Measurements from ENCODE around the gene NT5DC4.
A peak's percentile ranks its signal among the peaks of the same experiment; 100 is the strongest.

The NT5DC4 gene

GRCh38 chr2:112720785-112721184 is at the start of gene NT5DC4:
Gene NT5DC4, plus strand, starts transcription at chr2:112721020. Its CDS starts 60 bp downstream, at chr2:112721080.
- no peak for DNase-seq

DNA sequence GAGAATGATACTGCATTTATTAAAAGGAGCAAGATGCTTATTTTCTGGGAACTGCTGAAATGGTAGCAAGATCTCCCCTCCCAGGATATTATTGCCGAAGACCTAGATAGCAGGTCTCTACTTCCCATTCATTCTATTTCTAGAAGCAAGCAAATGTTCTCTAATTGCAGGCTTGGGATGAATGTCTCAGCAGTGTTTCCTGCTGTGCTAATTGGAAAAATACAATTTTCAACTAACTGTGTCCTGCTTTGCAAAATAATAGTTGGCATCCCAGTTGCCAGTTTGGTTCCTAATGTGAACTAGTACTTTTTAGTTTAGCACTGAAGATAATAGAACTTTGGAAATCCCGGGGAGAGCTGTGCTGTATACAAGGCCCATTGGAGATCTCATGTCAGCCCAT is 49.0 kb upstream of the NT5DC4 start:
- no peak for DNase-seq

DNA sequence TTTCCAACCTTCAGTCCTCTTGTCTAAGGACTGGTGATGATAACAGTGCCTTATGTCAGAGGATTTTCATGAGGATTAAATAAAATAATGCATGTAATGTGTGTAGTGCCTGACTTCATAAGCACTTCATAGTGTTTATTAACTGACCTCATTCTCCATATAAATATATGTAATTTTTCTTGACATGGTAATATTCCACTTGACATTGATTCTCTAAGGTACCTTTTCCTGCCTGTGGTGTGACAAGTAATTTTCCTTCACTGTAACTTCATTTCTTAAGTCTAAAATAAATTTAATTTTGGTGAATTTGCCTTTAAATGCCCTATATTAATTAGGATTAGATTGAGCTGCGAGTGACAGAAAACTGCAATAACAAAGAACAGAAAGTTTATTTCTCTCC is 47.8 kb upstream of the NT5DC4 start:
- DNase-seq: no peak

- no peak for DNase-seq
Measured at GRCh38 chr2:112674229-112674628, 46.6 kb upstream of the NT5DC4 start.

- no peak for DNase-seq
Measured at GRCh38 chr2:112679484-112679883, 41.3 kb upstream of the NT5DC4 start.

DNA sequence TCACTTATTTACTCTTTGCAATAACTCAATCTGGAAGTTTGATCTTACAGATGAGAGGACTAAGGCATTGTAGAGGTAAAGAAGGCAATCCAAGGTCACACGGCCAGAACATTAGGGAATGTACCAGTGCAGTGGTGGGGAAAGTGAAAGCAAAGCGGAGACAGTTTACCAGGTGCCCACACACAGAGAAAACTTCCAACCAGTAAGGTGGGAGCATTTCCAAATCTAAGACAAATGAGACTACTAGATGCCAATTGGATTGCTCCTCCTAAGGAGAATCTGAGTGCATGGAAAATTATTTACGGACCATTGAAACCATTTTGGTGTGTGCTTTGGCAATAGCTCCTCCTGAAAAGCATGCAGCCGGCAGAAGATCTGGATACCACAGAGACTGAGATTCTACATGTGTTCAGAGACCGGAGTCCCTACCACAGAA is 40.1 kb upstream of the NT5DC4 start:
- DNase-seq: no peak

DNA sequence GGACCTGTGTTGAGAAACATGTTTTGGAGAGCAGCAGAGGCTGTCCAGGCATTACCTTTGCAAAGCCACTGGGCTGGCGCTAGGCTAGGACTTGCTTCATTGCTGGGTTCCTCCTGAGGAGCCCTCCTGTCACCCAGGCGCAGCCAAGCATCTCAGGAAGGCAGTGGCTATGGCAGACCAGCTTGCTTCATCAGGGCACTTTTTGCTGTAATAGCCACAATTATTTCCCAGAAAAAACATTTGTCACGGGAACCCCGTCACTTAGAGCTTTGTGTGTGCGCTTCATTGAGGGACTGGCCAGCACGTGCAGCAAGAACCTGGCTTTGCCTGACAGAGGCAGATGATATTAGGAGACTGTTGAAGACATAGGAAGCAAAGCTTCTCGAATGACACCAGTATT is 38.7 kb upstream of the NT5DC4 start:
- no peak for DNase-seq

GRCh38 chr2:112683550-112684414 is 37.0 kb upstream of the NT5DC4 start:
- DNase-seq: peak; percentile 95

GRCh38 chr2:112684415-112684775 is 36.4 kb upstream of the NT5DC4 start:
- no peak for DNase-seq

DNA sequence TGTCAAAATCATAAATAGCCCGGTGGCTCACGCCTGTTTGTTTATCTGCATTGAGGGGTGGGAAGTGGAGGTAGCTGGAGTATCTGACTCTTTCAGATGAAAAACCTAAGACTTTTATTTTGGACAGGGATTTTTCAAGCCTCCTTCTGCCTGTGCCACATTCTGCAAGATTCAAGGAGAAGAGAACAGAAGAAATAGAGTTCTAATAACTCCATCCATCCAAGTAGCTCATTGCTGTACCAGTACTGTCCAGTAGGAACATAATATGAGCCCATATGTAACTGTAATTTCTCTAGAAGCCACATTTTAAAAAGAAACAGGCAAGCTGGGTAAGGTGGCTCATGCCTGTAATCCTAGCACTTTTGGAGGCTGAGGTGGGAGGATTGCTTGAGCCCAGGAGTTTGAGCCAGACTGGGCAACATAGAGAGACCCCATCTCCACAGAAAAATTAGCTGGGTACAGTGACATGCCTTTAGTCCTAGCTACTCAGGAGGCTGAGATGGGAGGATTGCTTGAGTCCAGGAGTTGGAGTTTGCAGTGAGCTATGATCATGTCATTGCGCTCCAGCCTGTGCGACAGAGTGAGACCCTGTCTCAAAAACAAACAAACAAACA is 35.4 kb upstream of the NT5DC4 start:
- peak; percentile 67 for DNase-seq

DNA sequence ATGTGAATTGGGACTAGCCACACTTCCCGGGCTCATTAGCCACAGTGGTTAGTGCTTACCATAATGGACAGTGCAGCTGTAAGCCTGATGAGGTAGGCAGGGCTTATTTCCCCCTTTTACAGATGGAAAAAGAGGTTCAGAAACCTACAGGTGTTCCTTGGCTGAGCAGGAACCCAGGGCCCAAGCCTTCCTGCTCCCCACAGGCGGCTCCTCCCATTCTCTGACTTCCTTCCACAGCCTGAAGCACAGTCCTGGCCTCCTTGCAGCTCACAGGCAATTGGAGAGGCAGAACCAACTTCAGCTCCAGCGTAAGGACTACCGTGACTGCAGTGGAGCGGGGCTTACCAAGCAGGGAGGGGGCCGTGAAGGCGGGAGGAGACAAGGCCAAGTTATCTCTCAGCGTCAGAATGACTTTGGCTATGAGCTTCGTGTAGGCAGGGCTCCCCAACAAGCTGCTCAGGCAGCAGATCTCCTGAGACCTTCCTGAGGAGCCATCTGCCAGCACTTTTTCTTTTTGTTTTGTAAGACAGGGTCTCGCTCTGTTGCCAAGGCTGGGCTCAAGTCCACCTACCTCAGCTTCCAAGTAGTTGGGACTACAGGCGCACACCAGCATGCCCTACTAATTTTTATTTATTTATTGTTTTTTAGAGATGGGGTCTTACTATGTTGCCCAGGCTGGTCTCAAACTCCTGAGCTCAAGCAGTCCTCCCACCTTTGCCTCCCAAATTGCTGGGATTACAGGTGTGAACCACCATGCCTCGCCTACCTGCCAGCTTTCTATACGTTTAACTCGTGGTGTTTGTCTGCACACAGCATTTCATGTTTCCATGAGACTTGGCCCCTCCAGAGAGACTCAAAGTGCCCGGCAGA is 34.2 kb upstream of the NT5DC4 start:
- DNase-seq: peak; percentile 95

DNA sequence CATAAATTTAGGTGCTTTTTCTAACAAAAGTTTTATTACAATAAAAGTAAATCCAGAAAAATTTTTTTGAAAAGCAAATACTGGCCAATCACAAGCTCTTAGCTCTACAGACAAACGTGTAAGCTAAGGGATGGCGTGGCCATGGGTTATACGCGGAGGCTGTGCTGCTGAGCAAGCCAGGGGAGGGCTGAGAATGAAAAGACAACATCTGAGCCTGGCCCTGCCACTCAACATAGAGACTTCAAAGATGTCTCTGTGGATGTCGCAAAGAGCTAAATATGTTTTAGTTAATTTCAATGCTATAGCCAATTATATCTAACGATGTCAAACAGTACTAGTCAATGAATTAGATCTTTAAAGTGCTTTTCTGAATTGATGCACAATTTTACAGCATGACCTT is 33.3 kb upstream of the NT5DC4 start:
- DNase-seq: no peak

DNA sequence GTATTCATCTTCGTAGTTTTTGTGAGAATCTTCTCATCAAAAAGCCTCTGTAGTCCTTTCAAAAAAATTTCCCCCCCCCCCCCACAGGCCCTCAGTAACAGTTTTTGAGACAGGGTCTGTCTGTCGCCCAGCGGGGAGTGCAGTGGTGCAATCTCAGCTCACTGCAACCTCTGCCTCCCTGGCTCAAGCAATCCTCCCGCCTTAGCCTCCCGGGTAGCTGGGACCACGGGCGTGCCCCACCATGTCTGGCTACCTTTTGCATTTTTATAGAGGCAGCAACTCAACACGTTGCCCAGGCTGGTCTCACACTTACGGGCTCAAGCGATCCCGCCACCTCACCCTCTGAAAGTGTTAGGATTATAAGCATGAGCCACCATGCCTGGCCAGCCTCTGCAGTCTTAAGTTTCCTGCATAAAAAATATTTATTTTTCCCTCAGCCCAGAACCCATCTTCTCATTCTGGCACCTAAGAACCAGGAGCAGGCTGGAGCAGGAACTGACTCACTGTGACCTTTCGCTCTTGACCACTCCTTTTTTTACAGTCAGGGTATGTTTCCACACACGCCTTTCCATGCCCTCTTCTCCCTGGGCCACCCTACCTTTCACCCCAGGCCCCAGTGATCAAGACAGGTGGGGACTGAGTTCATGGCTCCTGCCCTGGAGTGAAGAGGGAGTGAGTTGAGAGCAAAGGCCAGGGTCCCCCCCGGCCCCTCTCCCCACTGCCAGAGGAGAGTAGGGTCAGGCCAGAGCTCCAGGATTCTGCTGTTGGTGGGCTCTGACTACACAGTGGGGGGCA is 32.5 kb upstream of the NT5DC4 start:
- no peak for DNase-seq

DNA sequence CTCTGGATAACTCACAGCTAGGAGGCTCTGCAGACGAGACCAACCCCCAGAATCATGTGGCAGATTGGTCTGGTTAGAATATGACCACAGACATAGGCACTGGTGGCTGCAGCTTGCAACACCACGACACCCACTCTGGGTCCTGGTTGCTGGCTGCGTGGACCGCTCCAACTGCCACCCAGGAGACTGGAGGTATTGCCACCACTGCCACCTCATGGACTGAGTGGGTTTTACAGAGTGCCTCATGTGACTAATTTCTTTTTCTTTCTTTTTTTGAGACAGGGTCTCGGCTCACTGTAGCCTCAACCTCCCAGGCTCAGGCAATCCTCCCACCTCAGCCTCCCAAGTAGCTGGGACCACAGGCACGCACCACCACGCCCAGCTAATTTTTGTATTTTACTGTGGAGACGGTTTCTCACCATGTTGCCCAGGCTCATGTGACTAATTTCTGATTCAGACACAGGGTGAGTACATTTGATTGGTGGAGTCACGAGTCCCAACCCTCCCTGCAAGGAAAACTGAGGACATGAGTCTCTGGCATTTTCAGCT is 29.9 kb upstream of the NT5DC4 start:
- DNase-seq: peak; percentile 82

- no peak for DNase-seq
Measured at GRCh38 chr2:112691881-112692281, 28.9 kb upstream of the NT5DC4 start.

GRCh38 chr2:112692495-112692911 is 28.3 kb upstream of the NT5DC4 start:
- peak; percentile 86 for DNase-seq

DNA sequence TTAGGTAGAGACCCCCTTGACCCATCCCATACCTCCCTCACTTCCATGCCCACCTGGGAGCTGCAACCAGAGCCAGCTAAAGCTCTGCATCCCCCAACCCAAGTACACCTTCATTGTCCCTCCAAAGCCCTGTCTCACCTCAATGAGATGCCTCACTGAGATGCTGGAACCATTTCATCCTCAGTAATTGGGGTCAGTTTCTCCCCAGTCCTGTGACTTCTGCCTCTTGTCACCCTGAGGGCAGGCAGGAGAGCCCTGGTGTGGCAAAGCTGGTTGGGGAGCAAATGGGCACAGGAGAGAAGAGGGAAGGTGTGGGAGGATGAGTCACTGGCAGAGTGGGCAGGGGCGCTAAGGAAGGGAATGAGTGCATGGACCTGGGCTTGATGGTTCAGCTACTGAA is 27.9 kb upstream of the NT5DC4 start:
- no peak for DNase-seq

- no peak for DNase-seq
Measured at GRCh38 chr2:112693596-112693995, 27.2 kb upstream of the NT5DC4 start.

DNA sequence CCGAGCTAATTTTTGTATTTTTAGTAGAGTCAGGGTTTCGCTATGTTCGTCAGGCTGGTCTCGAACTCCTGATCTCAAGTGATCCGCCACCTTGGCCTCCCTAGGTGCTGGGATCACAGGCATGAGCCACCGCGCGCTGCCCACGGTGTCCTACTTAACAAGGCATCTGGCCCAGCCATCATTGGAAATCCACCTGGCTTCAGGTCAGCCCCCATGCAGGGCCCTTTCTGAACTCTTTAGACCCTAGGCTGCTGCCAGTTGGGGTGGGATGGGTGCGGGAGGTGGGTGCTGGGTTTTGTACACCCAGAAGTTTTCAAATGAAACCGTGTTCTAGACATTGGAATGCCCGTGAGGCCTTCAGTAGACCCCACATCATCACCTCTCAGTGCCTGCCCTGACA is 26.6 kb upstream of the NT5DC4 start:
- DNase-seq: no peak

- no peak for DNase-seq
Measured at GRCh38 chr2:112698834-112699515, 21.8 kb upstream of the NT5DC4 start.

DNA sequence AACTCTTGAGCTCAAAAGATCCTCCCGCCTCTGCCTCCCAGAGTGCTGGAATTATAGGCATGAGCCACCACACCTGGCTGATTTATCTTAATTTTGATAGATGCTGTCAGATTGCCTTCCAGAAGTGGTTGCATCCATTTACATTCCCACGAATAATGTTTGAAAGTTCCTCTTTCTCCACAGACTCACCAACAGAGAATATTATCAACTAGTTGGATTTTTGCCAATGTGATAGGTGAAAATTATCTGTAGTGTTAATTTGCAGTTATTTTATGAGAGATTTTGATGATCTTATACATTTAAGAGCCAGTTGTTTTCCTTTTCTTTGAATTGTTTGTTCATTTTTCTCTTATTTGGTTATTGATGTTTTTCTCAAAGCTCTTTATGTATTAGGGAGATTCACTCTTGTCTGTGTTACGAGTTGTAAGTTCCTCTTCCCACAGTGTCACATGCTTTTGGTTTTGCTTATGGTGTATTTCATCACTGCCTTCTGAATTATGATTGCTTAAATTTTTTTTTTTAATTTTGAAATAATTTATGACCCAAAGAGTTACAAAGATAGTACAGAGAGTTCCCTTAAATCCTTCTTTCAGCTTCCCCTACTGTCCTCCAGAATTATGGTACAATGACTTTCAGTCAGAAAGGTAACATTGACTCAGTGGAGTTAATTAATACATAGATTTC is 20.7 kb upstream of the NT5DC4 start:
- peak; percentile 42 for DNase-seq

Data from hematopoietic multipotent progenitor cell treated with erythropoietin and hydrocortisone succinate and interleukin-3 and kit ligand, for 8 days (in vitro differentiated cells).